Activated T-cell treated with anti-CD3 and anti-CD28 coated beads, Interleukin-2, amount 50 U/mL, for 24 hours (primary cell): Measurements from ENCODE around the gene RNF167.

Source experiments
- DNase-seq: peaks from one replicate; pipeline ENCODE4 v3.0.0-alpha.2; 2020
- H3K27ac Mint-ChIP-seq: 2 replicates; pipeline ENCODE4 v1.8.0; 2020; ENCODE audit warnings: mild to moderate bottlenecking, mixed read lengths
- H3K27me3 Mint-ChIP-seq: 2 replicates; pipeline ENCODE4 v1.8.0; 2020; ENCODE audit warnings: mixed read lengths
- H3K36me3 Mint-ChIP-seq: 2 replicates; pipeline ENCODE4 v1.8.0; 2020; ENCODE audit warnings: low read depth, mixed read lengths
- H3K4me1 Mint-ChIP-seq: 2 replicates; pipeline ENCODE4 v1.8.0; 2020; ENCODE audit warnings: low read depth, mixed read lengths
- H3K4me3 Mint-ChIP-seq: 2 replicates; pipeline ENCODE4 v1.8.0; 2020; ENCODE audit warnings: mild to moderate bottlenecking, moderate library complexity, mixed read lengths
- H3K9me3 Mint-ChIP-seq: 2 replicates; pipeline ENCODE4 v1.8.0; 2020; ENCODE audit warnings: mixed read lengths

RNF167 gene

GRCh38 chr17:4949321-4950074, 9.4 kb downstream of the RNF167 start:
- H3K27me3 Mint-ChIP-seq = no peaks in the 10 kb centered on the region
- peak overlapping the region; percentile 98 for H3K27ac Mint-ChIP-seq
- peaks cover 43% of the 10 kb centered on the region for H3K36me3 Mint-ChIP-seq
- peak; percentile 88 for DNase-seq
- peak overlapping the region; percentile 94 for H3K4me3 Mint-ChIP-seq
- H3K4me1 Mint-ChIP-seq = peaks cover 35% of the 10 kb centered on the region
- no peaks in the 10 kb centered on the region for H3K9me3 Mint-ChIP-seq

DNA sequence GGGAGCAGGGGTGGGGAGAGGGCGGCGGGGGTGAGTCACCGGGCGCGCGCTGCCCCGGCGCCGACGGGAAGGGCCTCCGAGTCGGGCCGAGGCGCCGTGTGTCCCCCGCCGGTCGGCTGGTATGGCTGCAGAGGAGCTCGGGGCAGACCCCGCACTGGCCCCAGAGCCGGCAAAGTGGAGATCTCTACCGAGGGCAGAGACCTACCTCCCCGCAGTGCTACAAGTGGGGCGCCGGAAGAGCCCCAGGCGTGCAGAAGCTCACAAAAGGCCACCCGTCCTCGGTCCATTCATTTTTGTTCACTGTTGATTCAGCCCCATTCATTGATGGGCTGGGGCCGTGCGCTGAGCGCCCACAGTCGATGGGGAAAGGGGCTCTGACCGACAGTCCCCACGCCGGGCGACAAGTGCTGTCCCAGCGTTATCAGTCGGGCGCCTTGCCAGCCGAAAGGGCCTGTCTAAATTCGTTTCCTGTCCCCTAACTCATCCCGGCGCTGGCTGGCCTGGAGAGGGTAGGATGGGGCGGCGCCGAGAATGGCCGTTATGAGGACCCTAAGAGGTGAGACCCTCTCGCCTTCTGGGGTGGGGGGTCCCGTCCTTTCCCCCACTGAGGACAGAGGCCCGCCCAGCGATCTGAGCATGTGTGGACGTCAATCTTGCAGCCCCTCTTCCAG, 10.1 kb downstream of the RNF167 start:
- no peak for DNase-seq
- peak overlapping the region; percentile 96 for H3K27ac Mint-ChIP-seq
- H3K4me3 Mint-ChIP-seq = peak overlapping the region; percentile 94
- no peaks in the 10 kb centered on the region for H3K9me3 Mint-ChIP-seq
- peaks cover 36% of the 10 kb centered on the region for H3K36me3 Mint-ChIP-seq
- no peaks in the 10 kb centered on the region for H3K27me3 Mint-ChIP-seq
- peaks cover 28% of the 10 kb centered on the region for H3K4me1 Mint-ChIP-seq

- Mint-ChIP-seq H3K27me3 (no peaks in the 10 kb centered on the region), H3K9me3 (no peaks in the 10 kb centered on the region), H3K4me1 (peaks cover 22% of the 10 kb centered on the region), H3K27ac (peak within 1 kb of the TSS; percentile 96), H3K4me3 (peak within 1 kb of the TSS; percentile 94), H3K36me3 (peaks cover 30% of the 10 kb centered on the region)
- DNase-seq = peak; percentile 48
Measured at GRCh38 chr17:4950746-4951204, 10.7 kb downstream of the RNF167 start, which contains the start of gene ENO3. Gene ENO3, plus strand, starts transcription at chr17:4951119. Its CDS starts 711 bp downstream, at chr17:4951830.

DNA sequence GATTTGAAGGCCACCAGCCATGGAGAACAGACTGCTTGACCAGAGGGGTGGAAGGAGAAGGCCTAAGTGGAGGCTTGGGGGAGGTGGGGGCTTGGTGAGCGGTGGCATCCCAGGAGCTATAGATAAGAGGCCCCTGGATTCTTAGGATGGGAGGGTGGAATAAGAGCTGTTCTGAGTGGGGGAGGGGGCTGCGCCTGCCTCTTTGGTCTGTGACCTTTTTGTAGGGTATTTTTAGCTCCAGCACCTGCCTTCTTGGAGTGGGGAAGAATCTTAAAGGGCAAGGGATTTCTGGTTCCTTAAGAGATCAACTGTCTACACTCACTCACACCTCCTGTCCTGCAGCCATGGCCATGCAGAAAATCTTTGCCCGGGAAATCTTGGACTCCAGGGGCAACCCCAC, 11.4 kb downstream of the RNF167 start:
- Mint-ChIP-seq H3K27me3 (no peaks in the 10 kb centered on the region), H3K36me3 (peaks cover 26% of the 10 kb centered on the region)

DNA sequence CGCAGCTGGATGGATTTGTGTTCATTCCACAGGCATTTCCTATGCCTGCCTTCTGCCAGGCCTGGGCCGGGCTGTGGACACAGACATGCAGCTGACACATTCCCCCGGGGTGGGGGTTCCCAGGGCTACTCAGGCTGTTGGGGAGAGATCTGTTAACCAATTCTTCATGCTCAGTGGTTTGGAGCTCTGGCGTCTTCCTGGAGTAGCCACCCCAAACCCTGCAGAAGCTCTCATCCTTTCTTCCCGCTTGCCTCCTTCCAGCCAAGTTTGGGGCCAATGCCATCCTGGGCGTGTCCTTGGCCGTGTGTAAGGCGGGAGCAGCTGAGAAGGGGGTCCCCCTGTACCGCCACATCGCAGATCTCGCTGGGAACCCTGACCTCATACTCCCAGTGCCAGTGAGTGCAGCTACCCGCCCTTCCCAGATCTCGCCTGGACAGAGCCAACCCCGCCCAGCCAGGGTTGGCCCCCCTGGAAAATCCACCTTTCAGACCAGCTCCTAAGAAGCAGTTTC, 13.4 kb downstream of the RNF167 start:
- no peaks in the 10 kb centered on the region for H3K27me3 Mint-ChIP-seq
- DNase-seq = no peak
- no peaks in the 10 kb centered on the region for H3K9me3 Mint-ChIP-seq
- no peak overlapping the region for H3K4me3 Mint-ChIP-seq
- H3K36me3 Mint-ChIP-seq = peaks cover 21% of the 10 kb centered on the region
- peaks cover 17% of the 10 kb centered on the region for H3K4me1 Mint-ChIP-seq
- no peak overlapping the region for H3K27ac Mint-ChIP-seq

More for the DNA sequence above, 11.4 kb downstream of the RNF167 start:
- H3K4me3 Mint-ChIP-seq = peak overlapping the region; percentile 94
- H3K9me3 Mint-ChIP-seq = no peaks in the 10 kb centered on the region
- peak overlapping the region; percentile 96 for H3K27ac Mint-ChIP-seq
- peaks cover 18% of the 10 kb centered on the region for H3K4me1 Mint-ChIP-seq
- no peak for DNase-seq

- Mint-ChIP-seq H3K4me3 (no peak overlapping the region), H3K9me3 (no peaks in the 10 kb centered on the region), H3K27ac (no peak overlapping the region), H3K4me1 (peaks cover 17% of the 10 kb centered on the region), H3K36me3 (peaks cover 34% of the 10 kb centered on the region), H3K27me3 (no peaks in the 10 kb centered on the region)
- DNase-seq = no peak
Measured at GRCh38 chr17:4955091-4955490, 15.0 kb downstream of the RNF167 start.

DNA sequence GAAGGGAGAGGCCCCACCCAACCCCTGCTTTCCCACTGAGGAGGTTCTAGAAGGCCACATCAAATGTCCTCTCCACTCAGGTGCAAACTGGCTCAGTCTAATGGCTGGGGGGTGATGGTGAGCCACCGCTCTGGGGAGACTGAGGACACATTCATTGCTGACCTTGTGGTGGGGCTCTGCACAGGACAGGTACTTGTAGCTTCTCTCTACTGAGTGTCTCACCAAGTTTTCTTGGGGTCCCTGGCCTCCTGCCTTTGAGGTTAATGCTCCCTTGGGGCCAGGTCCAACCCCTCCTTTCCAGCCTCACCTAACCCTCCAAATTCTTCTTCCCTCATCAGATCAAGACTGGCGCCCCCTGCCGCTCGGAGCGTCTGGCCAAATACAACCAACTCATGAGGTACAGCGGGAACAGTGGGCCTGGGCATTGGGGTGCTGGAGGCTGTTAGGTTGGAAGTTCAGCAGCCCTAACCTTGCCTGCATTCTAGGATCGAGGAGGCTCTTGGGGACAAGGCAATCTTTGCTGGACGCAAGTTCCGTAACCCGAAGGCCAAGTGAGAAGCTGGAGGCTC, 16.5 kb downstream of the RNF167 start:
- H3K4me3 Mint-ChIP-seq = no peak overlapping the region
- no peaks in the 10 kb centered on the region for H3K27me3 Mint-ChIP-seq
- H3K27ac Mint-ChIP-seq = no peak overlapping the region
- no peaks in the 10 kb centered on the region for H3K9me3 Mint-ChIP-seq
- peaks cover 39% of the 10 kb centered on the region for H3K36me3 Mint-ChIP-seq
- H3K4me1 Mint-ChIP-seq = peaks cover 2% of the 10 kb centered on the region
- DNase-seq = peak; percentile 58

DNA sequence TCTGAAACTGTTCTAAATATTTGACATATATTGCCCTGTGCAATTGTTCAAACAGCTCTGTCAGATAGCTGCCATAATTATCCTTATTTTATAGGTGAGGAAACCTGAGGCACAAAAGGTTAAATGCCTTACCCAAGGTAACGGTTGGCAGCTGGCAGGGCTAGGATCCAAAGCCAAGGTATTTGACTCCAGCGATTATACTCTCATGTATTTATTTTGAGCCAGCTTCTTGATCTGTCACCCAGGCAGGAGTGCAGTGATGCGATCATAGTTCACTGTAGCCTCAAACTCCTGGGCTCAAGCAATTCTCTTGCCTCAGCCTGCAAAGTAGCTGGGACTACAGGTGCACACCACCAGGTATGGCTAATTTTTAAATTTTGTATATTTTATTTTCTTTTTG, 18.0 kb downstream of the RNF167 start:
- Mint-ChIP-seq H3K27ac (no peak overlapping the region), H3K4me3 (no peak overlapping the region), H3K36me3 (peaks cover 42% of the 10 kb centered on the region), H3K27me3 (no peaks in the 10 kb centered on the region), H3K9me3 (no peaks in the 10 kb centered on the region), H3K4me1 (peaks cover 2% of the 10 kb centered on the region)
- DNase-seq = no peak

- H3K4me3 Mint-ChIP-seq = no peak overlapping the region
Measured at GRCh38 chr17:4959261-4959965, 19.3 kb downstream of the RNF167 start.

GRCh38 chr17:4960279-4960922, 20.3 kb downstream of the RNF167 start:
- no peak overlapping the region for H3K4me3 Mint-ChIP-seq
- DNase-seq = no peak
- H3K36me3 Mint-ChIP-seq = peaks cover 56% of the 10 kb centered on the region
- peak overlapping the region; percentile 22 for H3K27ac Mint-ChIP-seq
- peaks cover 6% of the 10 kb centered on the region for H3K4me1 Mint-ChIP-seq
- H3K27me3 Mint-ChIP-seq = no peaks in the 10 kb centered on the region
- no peaks in the 10 kb centered on the region for H3K9me3 Mint-ChIP-seq

More at GRCh38 chr17:4959261-4959965, 19.3 kb downstream of the RNF167 start:
- DNase-seq = no peak
- H3K9me3 Mint-ChIP-seq = no peaks in the 10 kb centered on the region
- peaks cover 2% of the 10 kb centered on the region for H3K4me1 Mint-ChIP-seq
- H3K27ac Mint-ChIP-seq = peak overlapping the region; percentile 58
- H3K27me3 Mint-ChIP-seq = no peaks in the 10 kb centered on the region
- H3K36me3 Mint-ChIP-seq = peaks cover 49% of the 10 kb centered on the region

- no peak for DNase-seq
- Mint-ChIP-seq H3K27me3 (no peaks in the 10 kb centered on the region), H3K27ac (peak overlapping the region; percentile 53), H3K4me1 (peaks cover 33% of the 10 kb centered on the region), H3K36me3 (peaks cover 24% of the 10 kb centered on the region), H3K4me3 (peak overlapping the region; percentile 46), H3K9me3 (peaks cover 5% of the 10 kb centered on the region)
Measured at GRCh38 chr17:4965311-4965986, 25.4 kb downstream of the RNF167 start.

- no peak overlapping the region for H3K27ac Mint-ChIP-seq
- H3K9me3 Mint-ChIP-seq = peaks cover 5% of the 10 kb centered on the region
- no peaks in the 10 kb centered on the region for H3K27me3 Mint-ChIP-seq
- no peak overlapping the region for H3K4me3 Mint-ChIP-seq
- peaks cover 43% of the 10 kb centered on the region for H3K4me1 Mint-ChIP-seq
- peaks cover 17% of the 10 kb centered on the region for H3K36me3 Mint-ChIP-seq
- no peak for DNase-seq
Measured at GRCh38 chr17:4966844-4967538, 26.9 kb downstream of the RNF167 start.
